HUDEP-2 (cell line): Measurements from ENCODE around the gene NDUFB10.
A peak's percentile ranks its signal among the peaks of the same experiment; 100 is the strongest.

Experiments
- DNase-seq, 76 experiments: peaks; one replicate each; lab custom pipeline; 2025; ENCODE audit not compliant: unreplicated experiment in 76 of 76; lab: John Stamatoyannopoulos, UW

NDUFB10 gene

DNA sequence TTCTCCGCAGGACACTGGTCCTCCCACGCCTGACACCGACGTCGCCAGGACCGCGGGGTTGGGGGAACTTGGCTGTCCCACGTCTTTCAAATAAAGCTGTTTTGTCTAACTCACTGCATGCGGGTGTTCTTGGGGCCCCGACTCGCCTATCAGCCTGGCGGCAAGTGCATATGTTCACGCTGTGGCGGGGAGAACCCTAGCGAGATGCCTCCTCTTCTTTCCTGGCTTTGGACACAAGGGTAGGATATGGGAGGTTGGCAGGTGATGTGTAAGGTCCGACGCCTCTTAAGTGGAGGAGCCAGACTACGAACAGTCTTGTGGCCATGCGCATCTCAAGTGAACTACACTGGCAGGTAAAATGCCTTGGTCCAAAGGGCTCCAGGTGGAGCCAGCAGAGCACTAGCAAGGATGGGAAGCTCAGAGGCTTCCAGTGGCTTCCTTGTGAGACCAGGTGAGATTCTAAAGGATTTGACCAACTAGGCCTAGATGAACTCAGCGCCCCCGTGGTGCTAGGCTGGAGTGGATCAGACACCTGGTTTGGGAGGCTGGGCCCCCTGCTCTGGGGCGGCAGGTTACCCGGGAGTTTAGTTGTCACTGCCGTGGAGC is 6.2 kb downstream of the NDUFB10 start:
- DNase-seq = no peak

DNA sequence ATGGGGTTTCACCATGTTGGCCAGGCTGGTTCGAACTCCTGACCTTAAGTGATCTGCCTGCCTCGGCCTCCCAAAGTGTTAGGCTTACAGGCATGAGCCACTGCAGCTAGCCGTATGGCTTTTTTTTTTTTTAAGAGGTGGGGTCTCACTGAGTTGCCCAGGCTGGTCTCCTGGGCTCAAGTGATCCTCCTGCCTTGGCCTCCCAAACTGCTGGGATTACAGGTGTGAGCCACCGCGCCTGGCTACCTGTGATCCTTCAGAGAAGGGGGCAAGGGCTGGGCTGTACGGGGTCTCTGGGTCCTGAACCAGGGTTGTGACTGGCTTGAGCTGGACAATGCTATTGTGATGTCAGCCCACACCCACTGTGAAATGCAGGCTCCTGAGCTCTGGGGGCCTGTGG is 7.1 kb downstream of the NDUFB10 start, which contains the start of gene RNF151:
TSS of gene RNF151 (plus strand) at position 397 of the 400 bp plus-strand sequence. CDS start 26 bp downstream, outside the sequence.
- DNase-seq = no peak

DNA sequence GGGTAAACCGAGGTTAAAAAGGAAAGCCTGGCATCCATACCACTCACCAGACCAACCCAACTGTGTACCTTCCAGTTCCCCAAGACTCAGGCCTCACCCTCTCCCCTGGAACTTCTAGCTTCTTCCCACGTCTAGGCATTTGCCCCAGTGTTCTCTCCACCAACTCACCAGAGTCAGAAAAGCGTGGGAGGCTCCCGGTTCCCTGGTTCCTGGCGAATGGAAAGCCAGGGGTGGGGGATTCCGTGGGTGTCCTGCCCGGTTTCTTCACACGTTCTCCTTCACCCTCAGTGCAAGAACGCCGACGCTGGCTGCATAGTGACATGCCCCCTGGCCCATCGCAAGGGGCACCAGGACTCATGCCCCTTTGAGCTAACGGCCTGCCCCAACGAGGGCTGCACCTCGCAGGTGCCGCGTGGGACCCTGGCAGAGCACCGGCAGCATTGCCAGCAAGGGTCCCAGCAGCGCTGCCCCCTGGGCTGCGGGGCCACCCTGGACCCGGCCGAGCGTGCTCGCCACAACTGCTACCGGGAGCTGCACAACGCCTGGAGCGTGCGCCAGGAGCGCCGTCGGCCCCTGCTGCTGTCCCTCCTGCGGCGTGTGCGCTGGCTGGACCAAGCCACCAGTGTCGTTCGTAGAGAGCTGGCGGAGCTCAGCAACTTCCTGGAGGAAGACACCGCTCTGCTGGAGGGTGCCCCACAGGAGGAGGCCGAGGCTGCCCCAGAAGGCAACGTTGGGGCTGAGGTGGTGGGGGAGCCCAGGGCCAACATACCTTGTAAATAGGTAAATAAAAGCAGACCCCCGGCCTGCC is 9.0 kb downstream of the NDUFB10 start:
- DNase-seq = no peak

DNA sequence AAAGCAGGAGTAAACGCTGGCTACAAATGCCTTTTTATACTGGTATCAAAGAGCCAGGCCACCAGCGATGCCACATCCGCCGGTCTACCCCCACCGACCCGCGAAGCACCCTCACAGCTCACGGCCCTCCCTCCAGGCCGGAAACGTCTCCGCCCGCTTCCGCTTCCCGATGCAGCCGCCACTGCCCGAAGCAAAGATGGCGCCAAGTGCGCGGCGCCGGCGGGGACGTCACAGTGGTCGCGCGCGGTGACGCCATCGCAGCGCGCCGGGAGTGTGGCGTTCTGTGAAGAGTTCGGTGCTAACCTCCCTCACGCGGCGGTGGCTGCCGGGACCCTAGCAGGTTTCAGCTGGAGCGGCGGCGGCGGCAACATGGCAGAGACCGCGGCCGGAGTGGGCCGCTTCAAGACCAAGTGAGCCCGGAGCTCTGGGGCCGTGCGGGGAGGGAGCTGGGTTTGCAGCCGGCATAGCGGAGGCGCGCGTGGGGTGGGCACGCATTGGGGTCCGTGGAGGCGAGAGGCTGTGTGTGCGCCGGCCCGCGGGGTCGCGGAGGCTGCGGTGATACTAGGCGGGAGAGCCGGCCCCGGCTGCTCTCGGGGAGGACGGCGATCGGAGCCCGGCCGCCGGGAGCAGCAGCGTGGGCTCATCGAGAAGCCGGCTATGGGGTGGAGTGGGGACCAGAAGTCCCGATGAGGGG is 12.6 kb downstream of the NDUFB10 start, which contains the start of gene TBL3:
TSS of gene TBL3 (plus strand) at position 258 of the 694 bp plus-strand sequence. CDS start at position 370, 112 bp downstream.
- peak in 73 of 76 experiments; percentile 51 to 94 (median 86) for DNase-seq

DNA sequence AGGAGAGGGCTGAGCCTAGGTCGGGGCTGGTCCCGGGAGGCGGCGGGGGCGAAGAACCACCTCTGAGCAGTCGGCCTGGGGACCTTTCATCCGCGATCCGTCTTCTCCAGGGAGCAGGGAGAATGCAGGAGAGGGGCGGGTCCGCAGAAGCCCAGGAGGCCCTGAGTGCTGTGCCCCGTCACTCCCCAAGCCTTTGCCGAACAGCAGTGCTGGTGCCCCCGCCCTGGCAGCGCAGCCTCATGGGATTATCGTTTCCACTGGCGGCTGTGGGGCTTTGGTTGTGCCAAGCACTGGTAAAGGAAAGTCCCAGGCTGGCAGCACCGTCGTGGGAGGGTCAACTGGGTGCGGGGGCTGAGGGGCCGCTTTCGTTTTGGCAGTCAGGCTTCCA is 13.1 kb downstream of the NDUFB10 start:
- DNase-seq = peak in 32 of 76 experiments; percentile 10 to 61 (median 31)

DNA sequence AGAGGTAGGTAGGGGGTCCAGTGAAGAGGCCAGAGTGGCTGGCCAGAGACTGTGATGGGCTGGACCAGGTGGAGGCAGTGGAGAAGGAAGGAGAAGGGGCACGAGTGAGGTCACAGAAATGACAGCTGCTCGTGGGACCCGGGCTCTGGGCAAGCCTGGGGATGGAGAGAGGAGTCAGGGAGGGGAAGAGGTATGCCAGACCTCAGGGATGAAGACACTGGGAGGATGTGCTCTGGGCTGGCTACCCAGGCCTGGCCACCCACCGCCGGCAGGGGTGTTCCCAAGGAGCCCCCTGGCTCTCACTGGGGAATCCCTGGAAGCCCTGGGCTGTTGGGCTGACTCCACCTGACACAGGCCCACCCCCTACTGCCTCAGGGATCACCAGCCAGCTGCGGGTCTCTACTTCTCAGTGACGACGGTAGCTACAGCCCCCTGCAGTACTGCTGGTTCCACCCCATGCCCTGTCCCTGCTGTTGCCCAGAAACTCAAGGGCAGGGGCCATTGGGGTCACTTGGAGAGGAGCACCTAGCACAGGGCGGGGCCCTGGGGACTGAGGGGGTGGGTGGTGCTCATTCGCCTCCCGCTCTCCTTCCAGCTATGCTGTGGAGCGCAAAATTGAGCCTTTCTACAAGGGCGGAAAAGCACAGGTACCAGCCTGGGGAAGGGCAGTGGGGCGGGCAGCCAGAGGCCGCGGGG is 14.3 kb downstream of the NDUFB10 start:
- no peak for DNase-seq

DNA sequence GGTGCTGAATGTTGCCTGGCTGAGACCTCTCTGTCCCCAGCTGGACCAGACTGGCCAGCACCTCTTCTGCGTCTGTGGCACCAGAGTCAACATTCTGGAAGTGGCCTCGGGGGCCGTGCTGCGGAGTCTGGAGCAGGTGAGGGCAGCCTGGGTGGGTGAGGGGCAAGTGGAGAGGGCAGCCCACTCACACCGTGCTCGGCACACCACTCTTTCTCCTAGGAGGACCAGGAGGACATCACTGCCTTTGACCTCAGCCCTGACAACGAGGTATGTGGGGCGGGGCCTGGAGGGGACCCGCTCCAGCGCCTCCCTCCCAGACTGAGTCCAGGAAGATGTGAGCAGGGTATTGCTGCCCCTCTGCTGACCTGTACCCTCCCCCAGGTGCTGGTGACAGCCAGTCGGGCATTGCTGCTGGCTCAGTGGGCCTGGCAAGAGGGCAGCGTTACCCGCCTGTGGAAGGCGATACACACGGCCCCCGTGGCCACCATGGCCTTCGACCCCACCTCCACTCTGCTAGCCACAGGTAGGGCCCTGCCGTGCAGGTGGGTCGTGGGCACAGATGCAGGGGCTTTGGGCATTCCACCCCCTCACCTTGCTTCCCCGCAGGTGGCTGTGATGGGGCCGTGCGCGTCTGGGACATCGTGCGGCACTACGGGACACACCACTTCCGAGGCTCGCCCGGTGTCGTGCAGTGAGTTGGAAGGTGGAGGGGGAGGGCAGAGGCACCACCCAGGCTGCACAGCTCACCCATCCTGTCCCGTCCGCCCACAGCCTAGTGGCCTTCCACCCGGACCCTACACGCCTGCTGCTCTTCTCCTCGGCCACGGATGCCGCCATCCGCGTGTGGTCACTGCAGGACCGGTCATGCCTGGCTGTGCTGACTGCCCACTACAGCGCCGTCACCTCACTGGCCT is 15.1 kb downstream of the NDUFB10 start:
- no peak for DNase-seq

DNA sequence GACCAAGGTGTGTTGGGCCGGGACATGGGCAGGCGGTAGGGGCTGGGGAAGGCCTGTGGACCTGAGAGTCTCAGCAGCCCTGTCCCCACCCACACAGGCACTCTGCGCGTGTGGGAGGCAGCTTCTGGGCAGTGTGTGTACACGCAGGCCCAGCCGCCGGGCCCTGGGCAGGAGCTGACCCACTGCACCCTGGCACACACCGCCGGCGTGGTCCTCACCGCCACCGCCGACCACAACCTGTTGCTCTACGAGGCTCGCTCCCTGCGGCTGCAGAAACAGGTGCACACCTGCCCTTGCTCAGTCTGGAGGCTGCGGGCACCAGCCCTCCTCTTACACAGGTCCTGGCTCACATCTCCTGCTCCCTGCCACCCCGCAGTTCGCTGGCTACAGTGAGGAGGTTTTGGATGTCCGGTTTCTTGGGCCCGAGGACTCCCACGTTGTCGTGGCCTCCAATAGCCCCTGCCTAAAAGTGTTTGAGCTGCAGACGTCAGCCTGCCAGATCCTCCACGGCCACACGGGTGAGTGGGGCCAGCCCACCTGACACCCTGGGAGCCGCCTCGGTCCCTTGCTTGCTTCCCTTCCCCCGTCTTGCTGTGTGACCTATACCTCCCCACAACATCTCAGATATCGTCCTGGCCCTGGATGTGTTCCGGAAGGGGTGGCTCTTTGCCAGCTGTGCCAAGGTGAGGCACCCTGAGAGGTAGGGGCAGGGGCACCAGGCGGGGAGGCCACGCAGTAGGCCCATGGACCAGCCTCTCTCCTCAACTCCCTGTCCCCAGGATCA is 16.3 kb downstream of the NDUFB10 start:
- no peak for DNase-seq

DNA sequence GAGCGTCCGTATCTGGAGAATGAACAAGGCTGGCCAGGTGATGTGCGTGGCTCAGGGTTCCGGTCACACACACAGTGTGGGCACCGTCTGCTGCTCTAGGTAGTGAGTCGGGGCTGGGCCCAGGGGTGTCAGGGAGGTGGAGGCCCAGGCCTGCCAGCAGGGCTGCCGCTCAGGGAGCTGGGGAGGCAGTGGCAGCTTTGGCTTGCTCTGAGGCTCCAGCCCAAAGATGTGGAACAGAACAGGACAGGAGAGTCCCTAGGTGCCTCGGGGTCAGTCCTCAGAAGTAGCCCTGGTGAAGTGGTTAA is 16.8 kb downstream of the NDUFB10 start:
- no peak for DNase-seq

DNA sequence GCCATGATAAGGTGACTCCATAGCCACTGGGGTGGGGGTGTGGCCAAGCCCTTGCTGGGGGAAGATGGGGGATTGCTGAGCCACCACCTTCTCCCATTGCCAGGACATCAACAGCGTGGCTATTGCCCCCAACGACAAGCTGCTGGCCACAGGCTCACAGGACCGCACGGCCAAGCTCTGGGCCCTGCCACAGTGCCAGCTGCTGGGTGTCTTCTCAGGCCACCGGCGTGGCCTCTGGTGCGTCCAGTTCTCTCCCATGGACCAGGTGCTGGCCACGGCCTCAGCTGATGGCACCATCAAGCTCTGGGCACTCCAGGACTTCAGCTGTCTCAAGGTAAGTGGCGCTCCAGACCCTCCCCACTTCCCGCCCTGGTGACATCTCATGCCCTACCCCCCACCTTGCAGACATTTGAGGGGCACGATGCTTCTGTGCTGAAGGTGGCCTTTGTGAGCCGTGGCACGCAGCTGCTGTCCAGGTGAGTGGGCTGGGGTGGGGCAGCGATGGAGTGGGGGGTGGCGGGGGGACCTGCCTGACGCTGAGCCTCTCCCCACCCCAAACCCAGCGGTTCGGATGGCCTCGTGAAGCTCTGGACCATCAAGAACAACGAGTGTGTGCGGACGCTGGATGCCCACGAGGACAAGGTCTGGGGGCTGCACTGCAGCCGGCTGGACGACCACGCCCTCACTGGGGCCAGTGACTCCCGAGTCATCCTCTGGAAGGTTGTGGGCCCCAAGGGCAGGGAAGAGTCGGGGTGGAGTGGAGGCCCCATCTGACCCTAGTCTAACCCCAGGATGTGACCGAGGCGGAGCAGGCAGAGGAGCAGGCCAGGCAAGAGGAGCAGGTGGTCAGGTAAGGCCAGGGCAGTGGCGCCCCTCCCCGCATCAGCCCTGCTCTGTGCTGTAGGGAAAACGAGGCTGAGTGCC is 17.9 kb downstream of the NDUFB10 start:
- no peak for DNase-seq

DNA sequence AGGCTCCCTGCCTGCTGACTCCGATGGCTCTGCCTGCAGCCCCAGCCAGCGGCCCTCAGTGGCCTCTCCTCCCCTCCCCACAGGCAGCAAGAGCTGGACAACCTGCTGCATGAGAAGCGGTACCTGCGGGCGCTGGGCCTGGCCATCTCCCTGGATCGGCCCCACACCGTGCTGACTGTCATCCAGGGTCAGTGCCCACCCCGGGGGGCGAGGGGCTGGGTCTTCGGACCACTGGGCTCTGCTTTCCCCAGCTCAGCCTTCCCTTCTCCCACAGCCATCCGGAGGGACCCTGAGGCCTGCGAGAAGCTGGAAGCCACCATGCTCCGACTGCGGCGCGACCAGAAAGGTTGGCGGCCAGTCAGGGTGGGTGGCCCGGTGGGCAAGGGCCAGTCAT is 18.5 kb downstream of the NDUFB10 start:
- DNase-seq = no peak

DNA sequence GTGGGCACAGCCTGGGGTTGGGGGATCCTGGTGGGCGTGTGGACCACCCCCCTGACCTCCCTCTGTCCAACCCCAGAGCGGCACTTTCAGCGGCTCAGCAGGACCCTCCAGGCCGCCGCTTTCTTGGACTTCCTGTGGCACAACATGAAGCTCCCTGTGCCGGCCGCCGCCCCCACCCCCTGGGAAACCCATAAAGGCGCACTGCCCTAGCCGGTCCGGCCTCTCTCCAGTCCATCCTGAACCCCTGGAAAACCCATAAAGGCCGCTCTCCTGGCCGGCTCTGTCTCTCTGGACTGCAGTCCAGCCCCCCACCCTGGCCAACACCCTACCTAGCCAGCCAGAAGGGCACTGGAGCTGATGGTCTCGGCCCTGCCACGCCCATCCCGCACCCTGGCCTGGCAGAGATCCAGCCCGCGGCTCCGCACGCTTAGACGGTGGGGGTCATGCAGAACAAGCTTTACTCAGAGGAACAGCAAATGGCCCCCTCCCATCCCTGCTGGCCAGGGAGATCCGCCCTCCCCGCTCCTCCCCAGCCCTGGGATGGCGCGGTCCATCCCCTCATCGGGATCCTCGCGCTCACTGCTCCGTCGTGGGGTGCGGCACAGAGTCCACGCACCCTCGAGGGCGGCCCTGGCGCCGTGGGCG is 19.3 kb downstream of the NDUFB10 start:
- DNase-seq = no peak

DNA sequence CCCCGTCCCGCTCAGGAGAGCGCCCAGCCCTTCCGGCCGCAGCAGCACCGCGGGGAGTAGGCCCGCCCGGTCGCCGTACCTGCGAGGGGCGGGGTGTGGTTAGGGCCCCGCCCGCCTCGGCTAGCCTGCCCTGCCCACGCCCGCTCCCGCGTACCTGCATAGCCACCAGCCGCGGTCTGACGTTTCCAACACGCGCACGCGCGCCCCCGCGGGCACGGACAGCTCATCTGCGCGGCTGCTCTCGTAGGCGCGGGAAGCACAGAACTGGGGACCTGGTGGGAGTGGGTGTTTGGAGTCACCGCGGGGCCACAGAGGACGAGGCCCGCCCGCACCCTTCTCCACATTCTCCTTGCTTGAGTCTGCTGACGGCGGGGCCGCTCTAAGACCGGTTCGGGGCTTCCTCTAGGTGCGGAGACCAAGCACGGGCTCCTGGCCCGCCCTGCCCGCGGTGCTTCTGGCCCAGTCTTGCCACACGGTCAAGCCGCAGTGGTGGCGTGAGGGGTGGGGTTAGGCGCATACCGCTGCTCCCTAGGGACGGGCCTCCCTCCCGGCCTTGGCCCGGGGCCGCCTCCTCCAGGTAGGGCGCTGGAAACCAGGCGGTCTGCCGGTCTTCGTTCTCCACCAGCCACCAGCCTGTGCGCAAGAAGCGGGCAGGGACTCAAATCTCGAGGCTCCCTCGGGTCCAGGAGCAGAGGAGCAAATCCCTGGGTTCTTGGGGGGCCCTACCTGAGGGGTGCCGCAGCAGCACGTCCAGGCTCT is 20.1 kb downstream of the NDUFB10 start:
- no peak for DNase-seq

DNA sequence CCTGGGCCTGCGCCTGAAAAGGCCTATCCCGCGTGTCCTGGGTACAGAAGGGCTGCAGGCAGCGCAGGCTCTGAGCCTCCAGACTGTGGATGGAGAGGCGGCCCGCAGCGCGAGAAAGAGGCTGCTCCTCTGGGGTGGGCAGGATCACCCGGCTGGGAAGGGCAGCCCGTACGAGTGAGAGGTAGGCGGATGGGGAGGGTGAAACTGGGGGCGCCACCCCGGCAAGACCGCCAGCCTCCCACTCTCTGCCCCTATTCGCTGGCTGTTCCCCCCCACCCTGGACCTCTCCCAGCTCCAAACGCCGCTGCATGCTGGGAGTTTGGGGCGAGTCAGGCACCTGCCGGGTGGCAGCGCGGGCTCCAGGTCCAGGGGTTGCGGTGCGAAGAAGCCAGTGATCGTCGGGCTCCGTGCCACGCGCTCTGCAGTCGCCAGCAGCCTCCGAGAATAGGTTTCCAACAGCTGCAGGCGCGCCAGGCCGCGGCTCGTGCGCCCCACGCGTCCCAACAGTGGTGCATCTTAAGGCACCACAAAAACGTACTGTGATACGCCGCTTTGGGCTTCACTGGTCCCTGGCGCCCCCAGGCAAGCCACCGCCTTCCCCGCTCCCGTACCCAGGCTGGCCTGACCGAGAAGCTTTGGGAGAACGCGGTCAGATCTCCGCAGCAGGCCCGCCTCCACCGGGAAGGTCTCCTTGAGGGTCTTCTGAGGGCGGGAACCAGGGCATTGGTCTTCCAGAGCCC is 20.9 kb downstream of the NDUFB10 start:
- DNase-seq = no peak

DNA sequence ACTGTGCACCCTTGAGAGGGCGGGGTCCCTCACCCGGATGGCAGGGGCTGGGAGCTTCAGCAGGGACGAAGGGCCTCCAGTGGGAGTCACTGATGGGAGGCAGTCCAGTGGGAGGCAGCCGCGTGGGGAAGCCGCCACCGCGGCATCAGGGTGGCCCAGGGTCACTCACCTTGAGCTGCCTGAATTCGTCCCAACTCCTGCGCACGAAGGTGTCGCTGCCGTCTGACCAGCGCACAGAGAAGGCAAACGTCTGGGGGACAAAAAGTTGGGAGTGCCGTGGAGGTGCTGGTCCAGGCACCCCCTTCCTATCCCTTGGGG is 21.4 kb downstream of the NDUFB10 start:
- no peak for DNase-seq

DNA sequence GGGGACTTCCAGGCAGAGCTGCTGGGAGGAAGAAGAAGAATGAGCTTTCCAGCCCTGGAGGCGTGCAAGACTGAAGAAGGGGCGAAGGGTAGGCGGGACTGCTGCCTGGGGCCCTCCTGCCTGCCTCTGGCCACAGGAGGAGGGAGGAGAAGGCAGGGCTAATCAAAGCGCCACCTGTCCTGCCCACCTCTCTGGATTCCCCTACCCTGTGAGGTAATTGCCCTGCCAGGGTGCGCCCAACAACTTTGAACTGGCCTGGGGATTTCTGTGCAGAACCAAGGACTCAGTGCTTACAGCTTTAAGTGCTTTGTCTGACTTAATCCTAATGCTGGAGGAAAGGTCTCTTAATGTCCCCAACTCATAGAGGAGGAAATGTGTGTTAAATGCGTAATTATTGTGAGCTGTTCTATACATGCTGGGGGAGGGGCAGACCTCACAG is 22.1 kb downstream of the NDUFB10 start, which contains the start of gene NOXO1:
TSS of gene NOXO1 (minus strand) at position 72 of the 439 bp plus-strand sequence. CDS start 290 bp downstream, outside the sequence.
- DNase-seq = no peak
